ENCODE results near the gene KNTC1. TPM values are rescaled to one million over a fixed set of nuclear protein-coding genes. Genes with fewer than 3 reads are reported as not detected.

Gene KNTC1
- total RNA-seq, 1 donor from 2014 or later: 64.0 TPM

GRCh38 chr12:122665349-122665748 lies 138.3 kb downstream of the KNTC1 start:
- intact Hi-C loops (cut with micrococcal nuclease): no loop called here
- no peaks in the 10 kb centered on the region for H3K4me1 Mint-ChIP-seq
- no peak overlapping the region for H3K4me3 Mint-ChIP-seq
- no peak for DNase-seq
- CTCF ChIA-PET: interaction anchor here (0.6 kb wide), 1 partner anchor 88 kb away, joined by 4 read pairs; the partner anchor contains the start of gene DENR
- POLR2A ChIA-PET: no interaction called here
- no peak for TF ChIP-seq CTCF (IDR thresholded peaks at IDR 0.05)
- no peak for ATAC-seq (ENCODE audit: low read depth)
- H3K27ac Mint-ChIP-seq: no peak overlapping the region
- H3K9me3 Mint-ChIP-seq: peaks cover 2% of the 10 kb centered on the region
- no peaks in the 10 kb centered on the region for H3K36me3 Mint-ChIP-seq (ENCODE audit: low read depth)
- no peaks in the 10 kb centered on the region for H3K27me3 Mint-ChIP-seq

GRCh38 chr12:122665759-122666158 lies 138.7 kb downstream of the KNTC1 start:
- H3K9me3 Mint-ChIP-seq: peaks cover 2% of the 10 kb centered on the region
- DNase-seq: no peak
- intact Hi-C loops (cut with micrococcal nuclease): no loop called here
- H3K36me3 Mint-ChIP-seq (ENCODE audit: low read depth): no peaks in the 10 kb centered on the region
- ChIA-PET CTCF (no interaction called here), POLR2A (no interaction called here)
- H3K27ac Mint-ChIP-seq: no peak overlapping the region
- TF ChIP-seq CTCF (IDR thresholded peaks at IDR 0.05): no peak
- H3K4me3 Mint-ChIP-seq: no peak overlapping the region
- no peak for ATAC-seq (ENCODE audit: low read depth)
- H3K27me3 Mint-ChIP-seq: no peaks in the 10 kb centered on the region
- H3K4me1 Mint-ChIP-seq: no peaks in the 10 kb centered on the region

GRCh38 chr12:122668268-122668667 lies 141.2 kb downstream of the KNTC1 start:
- intact Hi-C loops (cut with micrococcal nuclease): no loop called here
- ChIA-PET POLR2A (interaction anchor here (0.6 kb wide), 1 partner anchor 107 kb away, joined by 6 read pairs; no protein-coding TSS in a partner anchor), CTCF (no interaction called here)
- H3K27me3 Mint-ChIP-seq: no peaks in the 10 kb centered on the region
- no peaks in the 10 kb centered on the region for H3K4me1 Mint-ChIP-seq
- no peak overlapping the region for H3K27ac Mint-ChIP-seq
- peaks cover 2% of the 10 kb centered on the region for H3K9me3 Mint-ChIP-seq
- TF ChIP-seq CTCF (IDR thresholded peaks at IDR 0.05): no peak
- no peak overlapping the region for H3K4me3 Mint-ChIP-seq
- no peaks in the 10 kb centered on the region for H3K36me3 Mint-ChIP-seq (ENCODE audit: low read depth)
- ATAC-seq (ENCODE audit: low read depth) (no peak), DNase-seq (no peak)

GRCh38 chr12:122669397-122670070 lies 142.5 kb downstream of the KNTC1 start:
- H3K36me3 Mint-ChIP-seq (ENCODE audit: low read depth): no peaks in the 10 kb centered on the region
- ChIA-PET CTCF (no interaction called here), POLR2A (no interaction called here)
- intact Hi-C loops (cut with micrococcal nuclease): no loop called here
- DNase-seq (no peak), ATAC-seq (ENCODE audit: low read depth) (no peak)
- no peak overlapping the region for H3K27ac Mint-ChIP-seq
- H3K4me3 Mint-ChIP-seq: no peak overlapping the region
- H3K27me3 Mint-ChIP-seq: no peaks in the 10 kb centered on the region
- H3K9me3 Mint-ChIP-seq: peaks cover 2% of the 10 kb centered on the region
- H3K4me1 Mint-ChIP-seq: no peaks in the 10 kb centered on the region
- TF ChIP-seq CTCF (IDR thresholded peaks at IDR 0.05): no peak

GRCh38 chr12:122672515-122672914 lies 145.5 kb downstream of the KNTC1 start:
- peaks cover 2% of the 10 kb centered on the region for H3K9me3 Mint-ChIP-seq
- intact Hi-C loops (cut with micrococcal nuclease): no loop called here
- H3K4me3 Mint-ChIP-seq: no peak overlapping the region
- peaks cover 1% of the 10 kb centered on the region for H3K27me3 Mint-ChIP-seq
- H3K36me3 Mint-ChIP-seq (ENCODE audit: low read depth): no peaks in the 10 kb centered on the region
- H3K4me1 Mint-ChIP-seq: no peaks in the 10 kb centered on the region
- ATAC-seq (ENCODE audit: low read depth) (no peak), DNase-seq (no peak)
- ChIA-PET CTCF (interaction anchor here (1.0 kb wide), 1 partner anchor 35 kb away, joined by 4 read pairs; no protein-coding TSS in a partner anchor), POLR2A (no interaction called here)
- H3K27ac Mint-ChIP-seq: no peak overlapping the region
- TF ChIP-seq CTCF (IDR thresholded peaks at IDR 0.05): no peak

Other genes starting within 250 kb of the KNTC1 start
- 58.6 and 63.2 TPM in 2 replicates for gene CLIP1, start 104.6 kb upstream of the KNTC1 start, total RNA-seq
- gene ZCCHC8, start 26.3 kb upstream of the KNTC1 start, total RNA-seq: 39.8 and 48.0 TPM in 2 replicates
- gene RSRC2, start 313 bp upstream of the KNTC1 start, total RNA-seq: 106 and 126 TPM in 2 replicates
- not detected in 2 replicates for gene HCAR2, start 176.1 kb downstream of the KNTC1 start, total RNA-seq
- not detected in 2 replicates for gene HCAR3, start 189.6 kb downstream of the KNTC1 start, total RNA-seq
- not detected in 2 replicates for gene HCAR1, start 203.6 kb downstream of the KNTC1 start, total RNA-seq
- gene DENR, start 225.6 kb downstream of the KNTC1 start, total RNA-seq: 50.5 and 53.3 TPM in 2 replicates
- 1.6 and 1.7 TPM in 2 replicates for gene CCDC62, start 247.3 kb downstream of the KNTC1 start, total RNA-seq

All from activated B cell treated with CpG ODN at 0.5 μM for 24 hours (primary cell).